ENCODE results near the gene ANKRD40. TPM values are rescaled to one million over a fixed set of nuclear protein-coding genes. Genes with fewer than 3 reads are reported as not detected.

Gene ANKRD40
- total and polyA plus RNA-seq, 9 of the 15 experiments (the other 6 are each of a cell fraction or from before 2014, with no cell fraction given) = 9.0 to 28.9 (median 27.7) TPM

- TF ChIP-seq GMEB1 (CRISPR knock-in tag; IDR thresholded peaks at IDR 0.05) (no peak), NKRF (IDR thresholded peaks at IDR 0.05; ENCODE audit: borderline replicate concordance) (no peak), FOXP4 (CRISPR knock-in tag; IDR thresholded peaks at IDR 0.05; ENCODE audit: borderline replicate concordance) (no peak), STAT6 (CRISPR knock-in tag; IDR thresholded peaks at IDR 0.05) (no peak), ZNF444 (CRISPR knock-in tag; IDR thresholded peaks at IDR 0.05) (no peak), ZC3H8 (IDR thresholded peaks at IDR 0.05) (no peak), AFF1 (IDR thresholded peaks at IDR 0.05; ENCODE audit: low read depth in 1 of 2, partially characterized antibody in 2 of 2) (peak; percentile 18 to 65), BCL6 (CRISPR knock-in tag; IDR thresholded peaks at IDR 0.05) (no peak)
Measured at GRCh38 chr17:50708050-50709000, 611 bp upstream of the ANKRD40 start (continued).
